ENCODE measurements around the gene FRMD3.

FRMD3 gene

GRCh38 chr9:83469722-83470121, 68.5 kb downstream of the FRMD3 start:
- no peak overlapping the region for H3K4me3 ChIP-seq (ENCODE audit: low read depth, low read length)
- TF ChIP-seq CTCF (IDR thresholded peaks at IDR 0.05; ENCODE audit: low read depth, low read length): no peak

- no peak for TF ChIP-seq CTCF (IDR thresholded peaks at IDR 0.05; ENCODE audit: low read depth, low read length)
- no peak overlapping the region for H3K4me3 ChIP-seq (ENCODE audit: low read depth, low read length)
These were observed 69.4 kb downstream of the FRMD3 start for GRCh38 chr9:83468821-83469220.

DNA sequence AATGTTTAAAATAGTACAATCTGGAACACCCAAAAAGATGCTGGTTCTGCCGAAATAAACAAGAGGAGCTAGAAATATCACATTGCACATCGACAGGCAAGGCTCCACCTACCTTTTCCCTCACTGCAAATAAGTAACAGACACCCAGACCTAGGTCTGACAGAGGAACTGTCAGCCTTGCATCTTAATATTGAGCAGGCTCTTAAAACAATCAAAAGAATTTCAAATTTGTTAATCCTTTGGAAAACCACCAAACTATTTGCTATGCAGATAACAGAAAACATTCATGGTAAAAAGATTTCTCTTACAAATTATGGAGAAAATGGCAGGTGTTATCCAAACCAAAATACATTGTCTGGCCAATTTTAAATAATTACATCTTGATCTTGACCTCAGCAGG, 71.3 kb downstream of the FRMD3 start:
- H3K4me3 ChIP-seq (ENCODE audit: low read depth, low read length): no peak overlapping the region
- TF ChIP-seq CTCF (IDR thresholded peaks at IDR 0.05; ENCODE audit: low read depth, low read length): no peak

GRCh38 chr9:83466351-83466750, 71.8 kb downstream of the FRMD3 start:
- H3K4me3 ChIP-seq (ENCODE audit: low read depth, low read length): no peak overlapping the region
- no peak for TF ChIP-seq CTCF (IDR thresholded peaks at IDR 0.05; ENCODE audit: low read depth, low read length)

GRCh38 chr9:83459830-83460229, 78.4 kb downstream of the FRMD3 start:
- H3K4me3 ChIP-seq (ENCODE audit: low read depth, low read length): no peak overlapping the region
- no peak for TF ChIP-seq CTCF (IDR thresholded peaks at IDR 0.05; ENCODE audit: low read depth, low read length)

DNA sequence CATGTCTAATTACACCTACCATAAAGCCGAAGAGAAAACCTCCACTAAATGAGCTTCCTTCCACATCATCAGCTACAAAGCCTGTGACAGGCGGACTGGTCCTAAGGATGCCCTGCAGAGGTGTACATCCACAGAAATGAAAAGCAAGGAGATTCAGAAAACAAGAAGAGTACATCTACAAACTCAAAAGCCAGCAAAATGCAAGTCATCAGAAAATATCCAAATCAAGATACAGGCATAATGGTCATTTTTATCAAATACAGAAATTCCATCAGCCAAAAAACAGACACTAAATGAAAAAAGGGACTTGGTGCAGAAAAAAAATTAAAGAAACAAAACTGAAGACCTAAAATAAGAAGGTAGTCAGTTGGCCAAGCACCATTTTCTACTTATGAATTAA, 79.7 kb downstream of the FRMD3 start:
- H3K4me3 ChIP-seq (ENCODE audit: low read depth, low read length): no peak overlapping the region
- TF ChIP-seq CTCF (IDR thresholded peaks at IDR 0.05; ENCODE audit: low read depth, low read length): no peak

DNA sequence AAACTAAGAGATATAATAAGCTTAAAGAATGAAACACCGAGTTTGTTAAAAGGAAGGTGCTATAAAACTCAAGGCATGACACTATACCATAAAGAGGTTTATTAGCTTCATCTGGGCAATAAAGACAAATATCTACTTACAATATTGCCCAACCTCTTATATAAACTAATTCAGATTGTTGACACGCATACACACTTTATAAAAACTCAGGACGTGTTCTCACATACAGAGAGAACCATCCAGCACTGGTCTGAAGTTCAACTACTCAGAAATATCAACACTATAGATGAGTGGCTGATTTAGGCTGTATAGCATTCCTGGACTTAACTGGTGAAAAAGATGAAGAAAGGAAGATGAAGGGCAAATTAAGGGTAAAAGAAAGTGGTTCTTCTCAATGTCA, 81.2 kb downstream of the FRMD3 start:
- no peak overlapping the region for H3K4me3 ChIP-seq (ENCODE audit: low read depth, low read length)
- TF ChIP-seq CTCF (IDR thresholded peaks at IDR 0.05; ENCODE audit: low read depth, low read length): no peak

Data from WI38 (cell line).